CD8-positive, alpha-beta memory T cell (primary cell): Measurements from ENCODE around the gene GTPBP8. TPM values are rescaled to one million over a fixed set of nuclear protein-coding genes. Genes with fewer than 3 reads are reported as not detected.
A peak's percentile ranks its signal among the peaks of the same experiment; 100 is the strongest.

Experiments
- CTCF ChIA-PET: fragments of 350-600 bp; sonication (Branson Sonifier 250); formaldehyde crosslinking; loops from one replicate; lab custom pipeline; 2021; ENCODE audit warnings: antibody characterized with exemption; lab: Charles Lee
- POLR2A ChIA-PET: fragments of 350-600 bp; sonication (Branson Sonifier 250); formaldehyde crosslinking; loops from one replicate; lab custom pipeline; 2021; ENCODE audit warnings: antibody characterized with exemption; lab: Charles Lee
- DNase-seq, 5 donors: peaks; one replicate each; pipeline versions ENCODE4 v3.0.0 to v3.0.0-alpha.2; 2020 to 2022; ENCODE audit warnings: mixed read lengths in 1 of 5
- H3K27ac ChIP-seq: one replicate; pipeline ENCODE4 v1.7.0; 2013; ENCODE audit warnings: low read depth, mild to moderate bottlenecking, low read length, moderate library complexity
- H3K27me3 ChIP-seq: 2 replicates; pipeline ENCODE4 v1.7.0; 2013; ENCODE audit warnings: low read length, mild to moderate bottlenecking; ENCODE audit not compliant: insufficient read depth, poor library complexity, severe bottlenecking
- H3K36me3 ChIP-seq: 2 replicates; pipeline ENCODE4 v1.7.0; 2013; ENCODE audit warnings: mild to moderate bottlenecking, low read length, moderate library complexity; ENCODE audit not compliant: insufficient read depth
- H3K4me1 ChIP-seq: 2 replicates; pipeline ENCODE4 v1.7.0; 2013; ENCODE audit warnings: mild to moderate bottlenecking, low read length, moderate library complexity; ENCODE audit not compliant: insufficient read depth
- H3K4me3 ChIP-seq: 2 replicates; pipeline ENCODE4 v1.7.0; 2013; ENCODE audit warnings: mild to moderate bottlenecking, low read length
- H3K9me3 ChIP-seq: 2 replicates; pipeline ENCODE4 v1.7.0; 2013; ENCODE audit warnings: mild to moderate bottlenecking, low read length
- H3K27ac Mint-ChIP-seq, 8 donors: one replicate each; pipeline ENCODE4 v1.8.0; 2020 to 2021; ENCODE audit warnings: mixed read lengths in 8 of 8, mild to moderate bottlenecking in 6 of 8, inconsistent platforms in 3 of 8, moderate library complexity in 3 of 8
- H3K27me3 Mint-ChIP-seq, 2 donors: one replicate each; pipeline ENCODE4 v1.8.0; 2020 to 2021; ENCODE audit warnings: mixed read lengths in 2 of 2, mild to moderate bottlenecking in 1 of 2, moderate library complexity in 1 of 2
- H3K36me3 Mint-ChIP-seq, 3 donors: one replicate each; pipeline ENCODE4 v1.8.0; 2020 to 2021; ENCODE audit warnings: mixed read lengths in 3 of 3, inconsistent platforms in 1 of 3, mild to moderate bottlenecking in 1 of 3
- H3K4me1 Mint-ChIP-seq, 3 donors: one replicate each; pipeline ENCODE4 v1.8.0; 2020 to 2021; ENCODE audit warnings: mixed read lengths in 3 of 3, inconsistent platforms in 1 of 3, mild to moderate bottlenecking in 1 of 3
- H3K4me3 Mint-ChIP-seq, 7 donors: one replicate each; pipeline ENCODE4 v1.8.0; 2020 to 2021; ENCODE audit warnings: mixed read lengths in 7 of 7, mild to moderate bottlenecking in 6 of 7, moderate library complexity in 4 of 7, inconsistent platforms in 2 of 7
- H3K9me3 Mint-ChIP-seq, 5 donors: one replicate each; pipeline ENCODE4 v1.8.0; 2020 to 2022; ENCODE audit warnings: mixed read lengths in 5 of 5, mild to moderate bottlenecking in 3 of 5, moderate library complexity in 2 of 5, inconsistent platforms in 1 of 5
- polyA plus RNA-seq: library from polyadenylated mRNA; unstranded; fragments of 300-500 nt; fragmentation: Illumina TruSeq; gene quantifications from one replicate; pipeline ENCODE4 v1.2.3, GENCODE V29; 2021
- total RNA-seq, 2 experiments: library from RNA; stranded (reverse); gene quantifications; one replicate each; pipeline ENCODE4 v1.2.3, GENCODE V29; 2021

The GTPBP8 gene
- total and polyA plus RNA-seq, 3 experiments from 2014 or later: 23.9 to 29.4 (median 29.3) TPM

- POLR2A ChIA-PET: interaction anchor here (0.6 to 1.8 kb wide), 7 partner anchors 15 to 628 kb away, joined by 3 to 11 read pairs (median 4); partner anchors contain the start of gene GTPBP8
Measured at GRCh38 chr3:113018536-113019181, 27.9 kb downstream of the GTPBP8 start.

GRCh38 chr3:113019182-113020137 is 28.7 kb downstream of the GTPBP8 start:
- ChIA-PET CTCF (interaction anchor here (0.9 to 2.4 kb wide), 6 partner anchors 10 to 285 kb away, joined by 3 to 13 read pairs (median 6); partner anchors contain the start of genes CD200R1 and GTPBP8), POLR2A (interaction anchor here (0.8 to 1.8 kb wide), 6 partner anchors 16 to 282 kb away, joined by 3 to 11 read pairs (median 4); partner anchors contain the start of gene GTPBP8)
- H3K36me3 Mint-ChIP-seq: peaks cover 3 to 46% (median 9%) of the 10 kb centered on the region in 3 donors
- H3K4me1 Mint-ChIP-seq: peaks cover 48 to 69% (median 68%) of the 10 kb centered on the region in 3 donors
- peaks cover 3% of the 10 kb centered on the region for H3K36me3 ChIP-seq
- H3K9me3 Mint-ChIP-seq: no peaks in the 10 kb centered on the region
- no peaks in the 10 kb centered on the region for H3K9me3 ChIP-seq
- peak overlapping the region; percentile 90 to 99 (median 95) for H3K4me3 Mint-ChIP-seq
- peaks cover 38% of the 10 kb centered on the region for H3K4me1 ChIP-seq
- peak overlapping the region; percentile 89 to 99 (median 97) for H3K27ac Mint-ChIP-seq
- H3K27me3 Mint-ChIP-seq: no peaks in the 10 kb centered on the region
- H3K4me3 ChIP-seq: peak overlapping the region; percentile 97
- no peaks in the 10 kb centered on the region for H3K27me3 ChIP-seq
- H3K27ac ChIP-seq: peak overlapping the region; percentile 85
- peak; percentile 78 to 86 (median 82) for DNase-seq

More at GRCh38 chr3:113018536-113019181, 27.9 kb downstream of the GTPBP8 start:
- Mint-ChIP-seq H3K36me3 (peaks cover 2 to 51% (median 9%) of the 10 kb centered on the region in 3 donors), H3K27me3 (no peaks in the 10 kb centered on the region), H3K9me3 (no peaks in the 10 kb centered on the region), H3K4me1 (peaks cover 50 to 76% (median 73%) of the 10 kb centered on the region in 3 donors), H3K4me3 (peak overlapping the region; percentile 90 to 99 (median 95)), H3K27ac (peak overlapping the region; percentile 89 to 99 (median 97))
- peaks cover 45% of the 10 kb centered on the region for H3K4me1 ChIP-seq
- H3K27ac ChIP-seq: peak overlapping the region; percentile 85
- CTCF ChIA-PET: interaction anchor here (0.7 to 2.4 kb wide), 8 partner anchors 10 to 376 kb away, joined by 3 to 13 read pairs (median 4); partner anchors contain the start of genes CD200R1 and GTPBP8
- no peaks in the 10 kb centered on the region for H3K9me3 ChIP-seq
- DNase-seq: no peak
- H3K4me3 ChIP-seq: peak overlapping the region; percentile 97
- H3K27me3 ChIP-seq: no peaks in the 10 kb centered on the region
- peaks cover 6% of the 10 kb centered on the region for H3K36me3 ChIP-seq

GRCh38 chr3:113021471-113021870 is 30.7 kb downstream of the GTPBP8 start:
- peak overlapping the region in 2 of 8 donors; percentile 89 to 95 for H3K27ac Mint-ChIP-seq

DNA sequence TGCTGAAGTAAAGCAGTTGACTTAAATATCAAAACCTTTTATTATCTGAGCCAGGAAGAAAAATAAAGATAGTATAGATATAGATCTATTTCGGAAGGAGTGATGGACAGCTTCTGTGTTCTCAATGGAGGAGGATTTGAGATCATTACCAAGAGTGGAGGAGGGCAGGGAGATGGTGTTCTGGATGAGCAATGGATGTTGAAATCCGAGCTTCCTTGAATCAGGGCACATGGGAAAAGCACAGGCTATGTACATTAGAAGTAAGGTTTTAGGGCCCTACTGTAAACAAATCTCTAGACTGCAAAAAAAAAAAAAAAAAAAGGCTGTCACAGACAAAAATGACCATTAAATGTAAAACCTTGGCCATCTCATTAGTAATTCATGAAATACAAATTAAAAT is 43.2 kb downstream of the GTPBP8 start:
- no peaks in the 10 kb centered on the region for H3K27me3 ChIP-seq
- no peaks in the 10 kb centered on the region for H3K9me3 ChIP-seq
- no peak for DNase-seq
- no peaks in the 10 kb centered on the region for H3K36me3 ChIP-seq
- H3K4me3 Mint-ChIP-seq: no peak overlapping the region
- CTCF ChIA-PET: interaction anchor here (0.7 to 4.0 kb wide), 7 partner anchors 14 to 392 kb away, joined by 3 to 21 read pairs (median 3); no protein-coding TSS in a partner anchor
- no peaks in the 10 kb centered on the region for H3K27me3 Mint-ChIP-seq
- H3K4me1 ChIP-seq: no peaks in the 10 kb centered on the region
- H3K27ac ChIP-seq: no peak overlapping the region
- no peaks in the 10 kb centered on the region for H3K9me3 Mint-ChIP-seq
- H3K4me1 Mint-ChIP-seq: no peaks in the 10 kb centered on the region
- POLR2A ChIA-PET: interaction anchor here (0.7 kb wide), 1 partner anchor 700 kb away, joined by 3 read pairs; no protein-coding TSS in a partner anchor
- H3K36me3 Mint-ChIP-seq: no peaks in the 10 kb centered on the region
- no peak overlapping the region for H3K27ac Mint-ChIP-seq
- no peak overlapping the region for H3K4me3 ChIP-seq

More at GRCh38 chr3:113021471-113021870, 30.7 kb downstream of the GTPBP8 start:
- Mint-ChIP-seq H3K36me3 (peaks cover 2 to 27% (median 3%) of the 10 kb centered on the region in 3 donors), H3K27me3 (no peaks in the 10 kb centered on the region), H3K4me3 (peak overlapping the region in 1 of 7 donors; percentile 90), H3K4me1 (peaks cover 36 to 50% (median 48%) of the 10 kb centered on the region in 3 donors), H3K9me3 (no peaks in the 10 kb centered on the region)
- H3K36me3 ChIP-seq: no peaks in the 10 kb centered on the region
- no peak overlapping the region for H3K4me3 ChIP-seq
- H3K27ac ChIP-seq: no peak overlapping the region
- POLR2A ChIA-PET: no interaction called here
- CTCF ChIA-PET: no interaction called here
- H3K4me1 ChIP-seq: peaks cover 27% of the 10 kb centered on the region
- no peaks in the 10 kb centered on the region for H3K9me3 ChIP-seq
- H3K27me3 ChIP-seq: no peaks in the 10 kb centered on the region
- no peak for DNase-seq

- no peak overlapping the region for H3K27ac Mint-ChIP-seq
- no peaks in the 10 kb centered on the region for H3K9me3 Mint-ChIP-seq
- H3K36me3 ChIP-seq: no peaks in the 10 kb centered on the region
- H3K4me1 Mint-ChIP-seq: no peaks in the 10 kb centered on the region
- POLR2A ChIA-PET: no interaction called here
- peaks cover 0 to 1% (median 0%) of the 10 kb centered on the region in 3 donors for H3K36me3 Mint-ChIP-seq
- no peaks in the 10 kb centered on the region for H3K27me3 ChIP-seq
- no peak overlapping the region for H3K4me3 ChIP-seq
- no peak overlapping the region for H3K4me3 Mint-ChIP-seq
- peak in 3 of 5 donors; percentile 1 to 39 (median 24) for DNase-seq
- H3K9me3 ChIP-seq: no peaks in the 10 kb centered on the region
- CTCF ChIA-PET: interaction anchor here (0.6 to 4.0 kb wide), 12 partner anchors 17 to 393 kb away, joined by 3 to 21 read pairs (median 3); partner anchors contain the start of gene GTPBP8
- H3K4me1 ChIP-seq: no peaks in the 10 kb centered on the region
- no peak overlapping the region for H3K27ac ChIP-seq
- H3K27me3 Mint-ChIP-seq: no peaks in the 10 kb centered on the region
Measured at GRCh38 chr3:113035387-113035982, 44.7 kb downstream of the GTPBP8 start.

GRCh38 chr3:113038328-113038727 is 47.5 kb downstream of the GTPBP8 start:
- no peaks in the 10 kb centered on the region for H3K9me3 Mint-ChIP-seq
- no peak overlapping the region for H3K27ac ChIP-seq
- H3K36me3 ChIP-seq: no peaks in the 10 kb centered on the region
- CTCF ChIA-PET: no interaction called here
- H3K27me3 ChIP-seq: no peaks in the 10 kb centered on the region
- no peak for DNase-seq
- H3K4me1 Mint-ChIP-seq: no peaks in the 10 kb centered on the region
- H3K27me3 Mint-ChIP-seq: no peaks in the 10 kb centered on the region
- no peaks in the 10 kb centered on the region for H3K9me3 ChIP-seq
- no peak overlapping the region for H3K4me3 Mint-ChIP-seq
- H3K27ac Mint-ChIP-seq: peak overlapping the region in 1 of 8 donors; percentile 43
- POLR2A ChIA-PET: no interaction called here
- H3K4me3 ChIP-seq: no peak overlapping the region
- H3K4me1 ChIP-seq: no peaks in the 10 kb centered on the region
- H3K36me3 Mint-ChIP-seq: peaks cover 0 to 1% (median 0%) of the 10 kb centered on the region in 3 donors

DNA sequence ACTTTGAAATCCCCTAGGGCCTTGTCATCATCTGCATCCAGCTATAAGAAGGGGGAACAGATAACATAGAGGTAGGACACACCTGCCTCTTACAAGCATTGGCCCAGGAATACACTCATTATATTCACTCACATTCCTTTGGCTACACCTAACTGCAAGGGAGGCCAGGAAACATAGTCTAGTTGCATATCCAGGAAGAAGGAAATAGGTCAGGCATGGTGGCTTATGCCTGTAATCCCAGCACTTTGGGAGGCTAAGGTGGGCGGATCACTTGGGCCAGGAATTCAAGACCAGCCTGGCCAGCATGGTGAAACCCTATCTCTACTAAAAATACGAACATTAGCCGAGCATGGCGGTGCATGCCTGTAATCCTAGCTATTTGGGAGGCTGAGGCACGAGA is 48.8 kb downstream of the GTPBP8 start:
- no peaks in the 10 kb centered on the region for H3K4me1 Mint-ChIP-seq
- no peak overlapping the region for H3K4me3 Mint-ChIP-seq
- H3K9me3 Mint-ChIP-seq: no peaks in the 10 kb centered on the region
- CTCF ChIA-PET: no interaction called here
- H3K36me3 Mint-ChIP-seq: peaks cover 0 to 1% (median 0%) of the 10 kb centered on the region in 3 donors
- DNase-seq: no peak
- H3K36me3 ChIP-seq: no peaks in the 10 kb centered on the region
- no peaks in the 10 kb centered on the region for H3K27me3 Mint-ChIP-seq
- H3K4me3 ChIP-seq: no peak overlapping the region
- no peaks in the 10 kb centered on the region for H3K9me3 ChIP-seq
- H3K27ac ChIP-seq: no peak overlapping the region
- H3K27me3 ChIP-seq: no peaks in the 10 kb centered on the region
- POLR2A ChIA-PET: no interaction called here
- H3K4me1 ChIP-seq: no peaks in the 10 kb centered on the region
- no peak overlapping the region for H3K27ac Mint-ChIP-seq
